CD4-positive, alpha-beta T cell treated with Interleukin-4 for 1 hour (primary cell): Measurements from ENCODE around the gene CELF4.

Source experiments
- DNase-seq, 2 donors: peaks; one replicate each; pipeline ENCODE4 v3.0.0-alpha.2; 2020 to 2022

The CELF4 gene

DNA sequence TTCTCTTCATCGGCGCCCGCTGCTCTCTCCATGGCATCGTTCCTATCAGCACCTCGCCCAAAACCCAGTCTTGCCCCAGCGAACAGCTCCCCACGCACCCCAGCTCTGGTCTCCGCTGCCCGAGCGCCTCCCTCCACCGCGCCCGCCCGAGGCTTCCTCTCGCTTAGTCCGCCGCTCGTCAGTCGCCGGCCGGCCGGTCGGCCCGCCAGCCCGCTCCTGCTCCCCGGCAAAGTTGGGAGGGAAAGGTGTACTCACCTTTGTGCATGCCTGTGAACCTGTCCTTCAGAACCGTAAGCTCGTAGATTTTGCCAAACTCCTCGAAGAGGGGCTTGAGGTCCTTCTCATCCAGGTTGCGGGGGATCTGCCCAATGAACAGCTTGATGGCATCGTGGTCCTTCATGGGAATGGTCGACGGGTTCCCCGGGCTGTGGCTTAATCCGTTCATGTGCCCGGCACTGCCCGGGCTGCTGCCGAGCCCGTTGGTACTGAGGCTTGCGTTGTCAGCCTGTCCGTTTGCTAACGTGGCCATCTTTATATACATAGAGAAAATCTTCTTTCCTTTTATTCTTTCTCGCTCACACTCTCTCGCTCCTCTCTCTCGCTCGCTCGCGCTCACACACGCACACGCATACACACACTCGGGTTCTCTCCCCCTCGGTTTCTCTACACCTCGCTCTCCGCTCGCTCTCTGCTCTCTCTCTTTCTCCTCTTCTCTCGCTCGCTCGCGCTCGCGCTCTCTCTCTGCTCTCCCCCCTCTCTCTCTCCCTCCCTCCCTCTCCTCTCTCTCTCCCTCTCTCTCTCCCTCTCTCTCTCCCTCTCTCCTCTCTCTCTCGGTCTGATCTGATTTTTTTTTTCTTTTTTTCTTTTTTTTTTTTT, at the start of gene CELF4:
Gene CELF4, minus strand, starts transcription at position 698 of the 876 bp plus-strand sequence.
- DNase-seq = no peak

- no peak for DNase-seq
Observed at GRCh38 chr18:37613253-37613565, 47.6 kb upstream of the CELF4 start.

- DNase-seq = no peak
Observed at GRCh38 chr18:37612524-37613252, 47.1 kb upstream of the CELF4 start.

GRCh38 chr18:37611614-37612279, 46.1 kb upstream of the CELF4 start:
- no peak for DNase-seq

DNA sequence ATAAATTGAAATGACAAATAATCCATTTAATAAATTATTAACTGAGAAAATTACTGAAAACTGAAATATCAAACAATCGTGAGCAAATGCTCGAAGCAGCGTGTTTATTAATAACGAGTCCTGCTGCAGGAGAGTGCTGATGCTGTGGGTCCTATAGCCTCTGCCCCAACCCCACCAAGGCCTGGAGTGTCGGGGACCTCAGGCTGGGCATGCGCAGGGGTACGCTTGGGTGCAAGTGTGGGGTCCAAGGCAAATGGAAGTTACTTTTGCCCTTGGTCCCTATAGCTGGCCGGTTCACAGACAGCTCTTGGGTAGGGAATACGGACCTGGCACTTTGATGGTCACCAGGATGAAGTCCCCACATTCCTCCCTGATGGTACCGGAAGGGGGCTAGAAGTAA, 43.3 kb upstream of the CELF4 start:
- DNase-seq = no peak

DNA sequence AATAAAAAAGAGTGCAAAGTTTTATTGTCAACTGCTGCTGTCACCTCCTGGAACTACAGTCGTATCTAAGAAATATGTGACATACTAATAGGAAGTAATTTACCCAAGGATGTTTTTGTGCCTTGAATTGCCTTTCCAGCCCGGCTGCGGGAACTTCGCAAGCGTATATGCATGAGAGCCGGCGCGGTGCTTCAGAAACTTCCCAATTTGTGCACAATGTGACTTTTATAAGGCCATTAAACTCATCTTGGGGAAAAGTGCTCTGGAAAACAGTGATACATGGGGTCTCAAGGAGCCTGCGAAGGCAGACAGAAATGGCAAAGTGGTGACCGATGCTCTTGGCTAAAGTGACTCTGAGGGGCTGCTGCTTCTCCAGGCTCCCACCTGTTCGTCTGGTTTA, 41.7 kb upstream of the CELF4 start:
- no peak for DNase-seq

GRCh38 chr18:37604032-37604431, 38.4 kb upstream of the CELF4 start:
- no peak for DNase-seq

- DNase-seq = no peak
Observed at GRCh38 chr18:37598966-37599896, 33.6 kb upstream of the CELF4 start.

- no peak for DNase-seq
Observed at GRCh38 chr18:37598396-37598795, 32.8 kb upstream of the CELF4 start.

- DNase-seq = no peak
Observed at GRCh38 chr18:37590346-37590745, 24.7 kb upstream of the CELF4 start.

DNA sequence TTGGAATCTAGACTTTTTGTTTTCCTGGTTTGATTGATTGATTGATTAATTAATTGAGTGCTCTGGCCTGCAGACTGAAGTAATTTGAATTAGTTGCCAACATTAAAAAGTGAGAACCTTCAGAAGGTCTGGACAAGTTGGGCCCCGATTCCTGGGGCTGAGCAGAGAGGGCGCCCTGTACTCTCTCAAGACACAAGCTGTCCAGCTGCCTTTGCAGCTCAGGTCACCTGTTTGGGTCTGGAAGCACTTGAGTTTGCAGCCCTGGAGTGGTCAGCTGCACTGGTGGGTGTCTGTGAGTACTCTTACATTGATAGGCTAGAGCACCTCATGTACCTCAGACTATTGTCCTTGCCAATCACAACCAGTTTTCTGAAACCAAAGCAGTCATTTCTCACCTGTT, 22.7 kb upstream of the CELF4 start:
- DNase-seq = no peak

DNA sequence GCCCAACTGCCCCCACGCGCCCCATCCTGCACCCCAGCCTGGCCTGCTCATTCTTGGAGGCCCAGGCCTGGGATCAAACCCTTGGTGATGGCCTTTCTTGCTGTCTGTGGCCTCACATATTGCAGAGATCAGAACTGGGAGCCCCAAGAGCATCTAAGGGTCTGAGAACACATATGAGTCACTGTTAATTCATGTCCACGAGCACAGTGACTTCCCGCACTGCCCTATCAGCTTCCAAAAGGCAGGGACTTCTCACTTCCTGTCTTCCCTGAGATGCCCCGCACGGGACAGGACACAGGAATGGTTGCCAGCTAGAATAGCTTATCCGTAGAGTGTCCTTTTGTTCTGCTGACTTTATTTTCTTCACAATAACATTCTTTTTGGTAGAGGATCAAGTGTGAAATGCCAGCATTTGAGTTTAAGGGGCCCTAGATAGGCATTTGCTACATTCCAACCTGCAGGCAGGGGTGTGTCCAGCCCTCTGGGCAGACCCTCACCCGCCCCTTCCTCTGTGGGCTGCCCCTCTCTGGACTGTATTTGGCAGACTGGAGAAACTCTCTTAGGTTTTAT, 21.1 kb upstream of the CELF4 start:
- no peak for DNase-seq

- DNase-seq = no peak
Observed at GRCh38 chr18:37584952-37585695, 19.5 kb upstream of the CELF4 start.

- DNase-seq = no peak
Observed at GRCh38 chr18:37584217-37584616, 18.6 kb upstream of the CELF4 start.

DNA sequence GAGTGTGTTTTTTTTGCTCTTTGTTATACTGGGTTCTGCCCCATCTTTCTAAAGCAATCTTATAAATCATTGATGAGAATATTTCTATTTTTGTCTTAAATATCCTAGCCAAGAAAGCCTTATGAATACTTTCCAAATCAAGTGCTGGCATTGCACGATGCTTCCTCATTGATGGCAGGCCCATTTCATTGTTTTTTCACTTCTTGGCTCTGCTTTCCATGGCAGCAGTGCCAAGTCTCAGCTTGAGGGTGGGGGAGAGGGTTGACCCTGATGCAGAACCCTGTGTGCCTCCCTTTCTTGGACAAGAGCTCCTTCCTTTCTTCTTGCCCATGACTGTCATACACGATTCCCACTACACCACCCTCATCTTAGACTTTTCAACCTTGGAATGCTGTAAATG, 16.7 kb upstream of the CELF4 start:
- no peak for DNase-seq

GRCh38 chr18:37578886-37579513, 13.4 kb upstream of the CELF4 start:
- no peak for DNase-seq

- DNase-seq = no peak
Observed at GRCh38 chr18:37578182-37578678, 12.6 kb upstream of the CELF4 start.

DNA sequence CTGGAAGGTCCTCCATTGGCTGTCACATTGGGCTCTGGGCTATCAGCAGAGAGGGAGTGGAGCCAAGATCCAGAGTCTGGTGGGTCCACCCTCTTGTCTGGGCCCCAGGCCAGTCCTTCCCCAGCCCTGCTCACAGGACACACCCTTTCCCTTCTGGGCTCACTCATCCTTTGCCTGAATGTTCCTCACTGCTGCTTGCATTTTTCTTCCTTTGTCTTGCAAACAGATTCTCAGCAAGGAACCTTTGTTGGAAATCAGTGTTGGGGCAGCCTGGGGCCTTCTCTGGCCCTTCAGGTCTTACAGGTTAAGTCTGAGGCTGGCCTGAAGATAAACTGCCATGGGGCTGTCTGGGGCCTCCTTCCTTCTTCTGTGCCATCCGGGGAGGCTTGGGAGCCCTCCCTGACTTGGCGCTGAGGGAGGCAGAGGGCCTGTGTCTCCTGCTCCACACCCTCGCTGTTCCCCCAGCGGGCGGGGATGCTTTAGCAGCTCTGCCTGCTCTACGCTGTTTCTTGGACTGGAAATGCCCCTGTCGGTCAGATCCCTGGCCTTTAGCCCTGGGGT, 11.5 kb upstream of the CELF4 start:
- no peak for DNase-seq

- DNase-seq = no peak
Observed at GRCh38 chr18:37575646-37576045, 10.0 kb upstream of the CELF4 start.

DNA sequence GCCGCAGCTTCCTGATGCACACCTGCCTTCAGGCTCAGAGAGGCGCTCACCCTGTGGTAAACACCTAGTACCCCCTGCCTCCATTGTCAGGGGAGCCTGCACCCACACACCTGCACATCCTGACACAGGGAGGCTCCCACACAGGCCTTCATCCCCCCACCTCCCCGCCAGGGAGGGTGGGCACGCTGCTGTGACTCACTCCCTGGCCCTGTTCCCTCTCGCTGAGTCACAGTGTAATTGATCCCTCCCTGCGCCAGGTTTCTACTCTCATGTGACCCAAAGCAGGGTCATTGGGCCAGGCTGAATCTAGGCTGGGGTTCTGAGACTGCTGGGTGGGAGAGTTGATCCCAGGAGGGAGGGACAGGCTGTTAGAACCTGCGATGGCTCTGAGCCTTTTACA, 8.5 kb upstream of the CELF4 start:
- DNase-seq = no peak

- no peak for DNase-seq
Observed at GRCh38 chr18:37572736-37573135, 7.1 kb upstream of the CELF4 start.
